Mammary epithelial cell (primary cell): Measurements from ENCODE around the gene GON4L.

Experiments used
- EZH2 ChIP-seq: IDR thresholded peaks from 2 replicates; pipeline ENCODE4 v1.6.1; 2012; ENCODE audit warnings: low read length, inconsistent platforms, borderline replicate concordance
- TF ChIP-seq, protein P1 (sequence below), 2 donors: IDR thresholded peaks in 1 of 2; conservative IDR thresholded peaks in 1 of 2; 2 replicates each; pipeline ENCODE4 v1.5.1; 2011 to 2012; ENCODE audit warnings: inconsistent platforms in 2 of 2, low read length in 2 of 2, mild to moderate bottlenecking in 2 of 2, control low read depth in 1 of 2, low read depth in 1 of 2; ENCODE audit not compliant: insufficient read depth in 1 of 2; ENCODE audit errors: extremely low read depth in 1 of 2

DNA sequence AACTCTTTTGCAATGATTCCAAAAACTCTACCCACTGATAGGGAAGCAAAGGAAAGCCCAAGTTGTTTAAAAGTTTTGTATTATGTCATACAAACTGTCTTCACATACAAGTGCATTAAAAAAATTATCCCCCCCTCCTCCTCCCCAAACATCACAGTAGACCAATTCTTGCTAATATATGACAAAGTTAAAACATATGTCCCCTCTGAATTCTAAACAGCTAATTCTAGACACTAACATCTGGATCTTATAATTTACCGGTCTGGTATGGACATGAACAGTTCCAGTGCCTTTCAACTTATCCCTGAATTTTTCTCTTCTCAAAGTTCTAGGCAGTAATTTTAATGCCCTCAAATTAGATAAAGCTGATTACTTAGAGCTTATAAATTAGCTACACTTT, 40.7 kb upstream of the GON4L start:
- TF ChIP-seq, protein P1, sequence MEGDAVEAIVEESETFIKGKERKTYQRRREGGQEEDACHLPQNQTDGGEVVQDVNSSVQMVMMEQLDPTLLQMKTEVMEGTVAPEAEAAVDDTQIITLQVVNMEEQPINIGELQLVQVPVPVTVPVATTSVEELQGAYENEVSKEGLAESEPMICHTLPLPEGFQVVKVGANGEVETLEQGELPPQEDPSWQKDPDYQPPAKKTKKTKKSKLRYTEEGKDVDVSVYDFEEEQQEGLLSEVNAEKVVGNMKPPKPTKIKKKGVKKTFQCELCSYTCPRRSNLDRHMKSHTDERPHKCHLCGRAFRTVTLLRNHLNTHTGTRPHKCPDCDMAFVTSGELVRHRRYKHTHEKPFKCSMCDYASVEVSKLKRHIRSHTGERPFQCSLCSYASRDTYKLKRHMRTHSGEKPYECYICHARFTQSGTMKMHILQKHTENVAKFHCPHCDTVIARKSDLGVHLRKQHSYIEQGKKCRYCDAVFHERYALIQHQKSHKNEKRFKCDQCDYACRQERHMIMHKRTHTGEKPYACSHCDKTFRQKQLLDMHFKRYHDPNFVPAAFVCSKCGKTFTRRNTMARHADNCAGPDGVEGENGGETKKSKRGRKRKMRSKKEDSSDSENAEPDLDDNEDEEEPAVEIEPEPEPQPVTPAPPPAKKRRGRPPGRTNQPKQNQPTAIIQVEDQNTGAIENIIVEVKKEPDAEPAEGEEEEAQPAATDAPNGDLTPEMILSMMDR (conservative IDR thresholded peaks at IDR 0.05 in 1 of 2, IDR thresholded peaks at IDR 0.05 in 1 of 2; ENCODE audit: extremely low read depth in 1 of 2, insufficient read depth in 1 of 2, low read depth in 1 of 2, low read length in 2 of 2), result no peak
- no peak for TF ChIP-seq EZH2
